IMR-90 (cell line): ENCODE data around the gene ATP11B. TPM values are rescaled to one million over a fixed set of nuclear protein-coding genes. Genes with fewer than 3 reads are reported as not detected.

ENCODE experiments used
- ATAC-seq: fragments of 200-7000 bp; cut with Tn5 transposase; 2 replicates; pipeline ENCODE4 v1.9.1; 2020; ENCODE audit warnings: low read depth, mild to moderate bottlenecking, moderate library complexity
- BruUV-seq: library from RNA; stranded (reverse); fragments of 400-500 nt; replicated peaks from 2 replicates; lab custom pipeline; 2021; lab: Mats Ljungman, UMichigan
- CTCF ChIA-PET: fragments of 300-600 bp; formaldehyde crosslinking; extraction: SDS; loops from one replicate; lab custom pipeline; 2021; ENCODE audit warnings: antibody characterized with exemption; lab: Yijun Ruan, JAX
- POLR2A ChIA-PET: fragments of 300-600 bp; sonication (Branson Sonifier 250); formaldehyde crosslinking; loops from one replicate; lab custom pipeline; 2022; ENCODE audit warnings: antibody characterized with exemption; ENCODE audit not compliant: unreplicated experiment; lab: Charles Lee
- DNase-seq: peaks from one replicate; pipeline ENCODE4 v3.0.0; 2013
- H2AFZ ChIP-seq: replicated peaks from 2 replicates; pipeline ENCODE3; 2013; ENCODE audit warnings: low read length, mild to moderate bottlenecking; ENCODE audit not compliant: poor library complexity
- H2AK5ac ChIP-seq: 2 replicates; pipeline ENCODE4 v1.6.1; 2013; ENCODE audit warnings: low read depth, low read length, inconsistent platforms
- H2AK9ac ChIP-seq: replicated peaks from 2 replicates; pipeline ENCODE3; 2013; ENCODE audit warnings: mild to moderate bottlenecking, low read depth, low read length, moderate library complexity; ENCODE audit not compliant: poor library complexity
- H2BK120ac ChIP-seq: 2 replicates; pipeline ENCODE4 v1.6.1; 2013; ENCODE audit warnings: low read depth, low read length, inconsistent platforms
- H2BK15ac ChIP-seq: 3 replicates; pipeline ENCODE4 v1.6.1; 2013; ENCODE audit warnings: low read depth, low read length, inconsistent platforms
- H2BK20ac ChIP-seq: 2 replicates; pipeline ENCODE4 v1.6.1; 2013; ENCODE audit warnings: low read depth, mild to moderate bottlenecking, inconsistent platforms, low read length, moderate library complexity
- H2BK5ac ChIP-seq: 2 replicates; pipeline ENCODE4 v1.6.1; 2013; ENCODE audit warnings: mild to moderate bottlenecking, low read depth, low read length, inconsistent platforms; ENCODE audit not compliant: poor library complexity, severe bottlenecking
- H3K14ac ChIP-seq: replicated peaks from 2 replicates; pipeline ENCODE4 v1.6.1; 2013; ENCODE audit warnings: low read depth, low read length, inconsistent platforms
- H3K18ac ChIP-seq: 2 replicates; pipeline ENCODE4 v1.6.1; 2013; ENCODE audit warnings: low read depth, low read length, control low read depth
- H3K23ac ChIP-seq: 2 replicates; pipeline ENCODE4 v1.6.1; 2013; ENCODE audit warnings: low read depth, low read length, inconsistent platforms
- H3K27ac ChIP-seq: 2 replicates; pipeline ENCODE4 v1.5.1; 2013; ENCODE audit warnings: mild to moderate bottlenecking, control low read depth, low read length; ENCODE audit not compliant: insufficient read depth
- H3K27me3 ChIP-seq: 2 replicates; pipeline ENCODE4 v1.6.1; 2013; ENCODE audit warnings: low read length; ENCODE audit not compliant: control insufficient read depth, insufficient read depth
- H3K36me3 ChIP-seq: 2 replicates; pipeline ENCODE4 v1.6.1; 2013; ENCODE audit warnings: low read length, mixed read lengths; ENCODE audit not compliant: control insufficient read depth, insufficient read depth
- H3K4ac ChIP-seq: 2 replicates; pipeline ENCODE4 v1.6.1; 2013; ENCODE audit warnings: low read depth, low read length, inconsistent platforms
- H3K4me1 ChIP-seq: 2 replicates; pipeline ENCODE4 v1.6.1; 2013; ENCODE audit warnings: low read length, mixed read lengths; ENCODE audit not compliant: control insufficient read depth, insufficient read depth
- H3K4me2 ChIP-seq: 2 replicates; pipeline ENCODE4 v1.6.1; 2013; ENCODE audit warnings: low read depth, mild to moderate bottlenecking, control low read depth, low read length, moderate library complexity
- H3K4me3 ChIP-seq: 2 replicates; pipeline ENCODE4 v1.5.1; 2013; ENCODE audit warnings: low read depth, mild to moderate bottlenecking, control low read depth, low read length, moderate library complexity; ENCODE audit not compliant: insufficient read depth
- H3K56ac ChIP-seq: 2 replicates; pipeline ENCODE4 v1.6.1; 2013; ENCODE audit warnings: low read length, inconsistent platforms; ENCODE audit not compliant: insufficient read depth; ENCODE audit errors: extremely low read depth
- H3K79me1 ChIP-seq, 2 experiments: 2 replicates each; pipeline ENCODE4 v1.6.1; 2013; ENCODE audit warnings: low read length in 2 of 2, inconsistent platforms in 1 of 2, low read depth in 1 of 2
- H3K9ac ChIP-seq: 2 replicates; pipeline ENCODE4 v1.6.1; 2013; ENCODE audit warnings: low read depth, low read length, control low read depth
- H3K9me1 ChIP-seq: 2 replicates; pipeline ENCODE4 v1.6.1; 2013; ENCODE audit warnings: low read length, inconsistent platforms; ENCODE audit not compliant: insufficient read depth
- H3K9me3 ChIP-seq: 2 replicates; pipeline ENCODE4 v1.6.1; 2013; ENCODE audit warnings: low read length; ENCODE audit not compliant: control insufficient read depth, insufficient read depth
- H4K20me1 ChIP-seq: 2 replicates; pipeline ENCODE4 v1.6.1; 2013; ENCODE audit warnings: low read length, inconsistent platforms; ENCODE audit not compliant: insufficient read depth
- H4K5ac ChIP-seq: 2 replicates; pipeline ENCODE4 v1.6.1; 2013; ENCODE audit warnings: mild to moderate bottlenecking, low read depth, low read length, control low read depth
- H4K8ac ChIP-seq, 2 experiments: 2 replicates each; pipeline ENCODE4 v1.6.1; 2013; ENCODE audit warnings: low read depth in 2 of 2, low read length in 2 of 2, control low read depth in 1 of 2, inconsistent platforms in 1 of 2
- H4K91ac ChIP-seq: 2 replicates; pipeline ENCODE4 v1.6.1; 2013; ENCODE audit warnings: low read depth, low read length, inconsistent platforms; ENCODE audit not compliant: insufficient read depth
- BHLHE40 ChIP-seq: fragments of 150-350 bp; IDR thresholded peaks from 2 replicates; pipeline ENCODE4 v1.6.1; 2016; ENCODE audit warnings: mild to moderate bottlenecking, low read depth, low read length
- CHD1 ChIP-seq: IDR thresholded peaks from 2 replicates; pipeline ENCODE4 v1.6.1; 2012; ENCODE audit warnings: low read depth, low read length, improper control_type of control experiment
- CTCF ChIP-seq: conservative IDR thresholded peaks from 2 replicates; pipeline ENCODE4 v1.5.1; 2012; ENCODE audit warnings: mild to moderate bottlenecking, low read depth, low read length, improper control_type of control experiment
- ELK1 ChIP-seq: fragments of 150-350 bp; IDR thresholded peaks from 2 replicates; pipeline ENCODE4 v1.6.1; 2016; ENCODE audit warnings: low read depth, mild to moderate bottlenecking, low read length, moderate library complexity, borderline replicate concordance
- FOS ChIP-seq: fragments of 150-350 bp; IDR thresholded peaks from 2 replicates; pipeline ENCODE4 v1.6.1; 2016; ENCODE audit warnings: low read depth, low read length
- MAFK ChIP-seq: IDR thresholded peaks from 2 replicates; pipeline ENCODE4 v1.6.1; 2012; ENCODE audit warnings: low read depth, low read length, improper control_type of control experiment
- MAZ ChIP-seq: IDR thresholded peaks from 2 replicates; pipeline ENCODE4 v1.6.1; 2012; ENCODE audit warnings: low read depth, mild to moderate bottlenecking, low read length, improper control_type of control experiment, moderate library complexity, borderline replicate concordance
- NFE2L2 ChIP-seq: fragments of 150-350 bp; IDR thresholded peaks from 2 replicates; pipeline ENCODE4 v1.6.1; 2016; ENCODE audit warnings: low read depth, mild to moderate bottlenecking, low read length
- POLR2A ChIP-seq: IDR thresholded peaks from 2 replicates; pipeline ENCODE4 v1.6.1; 2012; ENCODE audit warnings: mild to moderate bottlenecking, low read depth, low read length
- USF2 ChIP-seq: fragments of 150-350 bp; IDR thresholded peaks from 2 replicates; pipeline ENCODE4 v1.6.1; 2017; ENCODE audit warnings: mild to moderate bottlenecking, antibody characterized with exemption, low read length, low read depth
- WGBS, 2 experiments: methylation state at CpG; one replicate each; pipeline versions ENCODE4 v1.1.5 to v1.1.7; 2013; ENCODE audit warnings: missing lambda C conversion rate in 2 of 2; ENCODE audit not compliant: insufficient read length in 1 of 2; ENCODE audit errors: extremely low coverage in 2 of 2; 5-methylcytosine and 5-hydroxymethylcytosine counted together
- dilution Hi-C: fragments of 300-500 bp; cut with HindIII; formaldehyde crosslinking; loops from one replicate; pipeline ENCODE4 v1.14.3; 2018; ENCODE audit warnings: low sequenced_read_pairs; ENCODE audit not compliant: unreplicated experiment
- in situ Hi-C: fragments of 300-500 bp; cut with MboI; formaldehyde crosslinking; loops from 3 replicates; pipeline ENCODE4 v1.14.3; 2019; ENCODE audit warnings: low sequenced_read_pairs, inconsistent platforms, mixed read lengths
- intact Hi-C: fragments of 100-400 bp; cut with micrococcal nuclease; formaldehyde crosslinking; loops from 2 replicates; pipeline ENCODE4 v1.10.0; 2022
- polyA plus RNA-seq, 3 experiments: library from polyadenylated mRNA; depleted of rRNA; stranded (reverse); fragments of >200 nt; gene quantifications; 2 replicates each; pipeline ENCODE4 v1.2.3, GENCODE V29; 2012; ENCODE audit warnings: low replicate concordance in 1 of 3
- total RNA-seq: library from RNA; depleted of rRNA; stranded (reverse); fragments of >200 nt; gene quantifications from 2 replicates; pipeline ENCODE4 v1.2.3, GENCODE V29; 2012

Gene ATP11B
- total and polyA plus RNA-seq, 2 of the 4 experiments (the other 2 are of a cell fraction), result 10.0 to 39.6 TPM

GRCh38 chr3:182760576-182761164 is 32.6 kb upstream of the ATP11B start:
- no peak overlapping the region for H3K4ac ChIP-seq
- in situ Hi-C loops, result no loop called here
- H2BK15ac ChIP-seq, result no peak overlapping the region
- no peak for DNase-seq
- no peaks in the 10 kb centered on the region for H3K79me1 ChIP-seq
- H3K56ac ChIP-seq, result no peak overlapping the region
- H3K27ac ChIP-seq, result no peak overlapping the region
- H3K14ac ChIP-seq, result no peak overlapping the region
- BruUV-seq, result no TSS peak
- no peak overlapping the region for H3K4me2 ChIP-seq
- ChIA-PET POLR2A (no interaction called here), CTCF (no interaction called here)
- no peak overlapping the region for H2BK120ac ChIP-seq
- no peaks in the 10 kb centered on the region for H4K20me1 ChIP-seq
- H3K18ac ChIP-seq, result no peak overlapping the region
- H3K9ac ChIP-seq, result no peak overlapping the region
- dilution Hi-C loops, result no loop called here
- H3K27me3 ChIP-seq, result peaks cover 4% of the 10 kb centered on the region; the same call in 1 of the 2 replicates
- H3K9me1 ChIP-seq, result no peaks in the 10 kb centered on the region
- H2BK20ac ChIP-seq, result no peak overlapping the region
- intact Hi-C loops, result no loop called here
- no peak overlapping the region for H2AK5ac ChIP-seq
- no peak overlapping the region for H2AFZ ChIP-seq
- H3K4me1 ChIP-seq, result peaks cover 1% of the 10 kb centered on the region
- no peaks in the 10 kb centered on the region for H3K9me3 ChIP-seq
- H4K91ac ChIP-seq, result no peak overlapping the region
- ATAC-seq, result no peak
- WGBS, 2 experiments, result 53% methylated on average over 8 of the region's 13 CpGs; no CpG with 5 or more reads in 1 of the 2 experiments
- TF ChIP-seq CHD1 (no peak), ELK1 (no peak), CTCF (no peak), MAZ (no peak), BHLHE40 (no peak), FOS (no peak), POLR2A (no peak), MAFK (no peak), NFE2L2 (no peak), USF2 (no peak)
- H4K5ac ChIP-seq, result no peak overlapping the region
- no peak overlapping the region for H4K8ac ChIP-seq
- H3K23ac ChIP-seq, result no peak overlapping the region
- no peak overlapping the region for H2AK9ac ChIP-seq
- H2BK5ac ChIP-seq, result no peak overlapping the region
- H3K4me3 ChIP-seq, result no peak overlapping the region
- no peaks in the 10 kb centered on the region for H3K36me3 ChIP-seq
